ENCODE results near the gene SLC5A3.

- TF ChIP-seq GATA2 (IDR thresholded peaks at IDR 0.05; ENCODE audit: low read depth, low read length), result no peak; the same call in 1 of the 2 replicates
- no peak for TF ChIP-seq GATA3 (IDR thresholded peaks at IDR 0.05; ENCODE audit: low read depth, low read length)
Observed at GRCh38 chr21:34113842-34114241, 40.5 kb downstream of the SLC5A3 start.
